ENCODE results near the gene THSD7B.

The THSD7B gene

DNA sequence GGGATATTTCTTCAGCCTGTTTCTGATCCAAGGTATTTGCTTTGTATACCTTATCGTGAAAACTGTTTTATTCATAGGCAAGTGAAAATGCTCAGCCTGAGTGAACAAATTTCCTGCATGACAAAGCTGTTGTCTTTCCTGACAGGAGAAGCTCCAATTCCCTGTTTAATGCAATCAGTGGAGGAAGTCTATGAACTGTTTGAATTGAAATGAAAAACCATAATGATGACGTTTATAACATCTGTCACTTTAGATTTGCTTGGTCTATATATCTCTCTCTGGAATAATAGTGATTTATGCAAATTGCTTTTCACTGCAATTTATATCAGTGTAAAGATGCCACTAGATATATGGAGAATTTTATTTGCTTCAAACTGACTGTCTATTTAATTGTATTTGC lies 959.6 kb downstream of the THSD7B start:
- no peak for TF ChIP-seq ZNF274 (IDR thresholded peaks at IDR 0.05; ENCODE audit: low read depth, low read length)
- no peak overlapping the region for H3K4me3 ChIP-seq (ENCODE audit: low read length)

Data from GM08714 (cell line).